Activated naive CD4-positive, alpha-beta T cell treated with anti-CD3 and anti-CD28 coated beads, Interleukin-2, amount 50 U/mL, for 16 hours (primary cell): ENCODE data around the gene IFNAR1.

Experiments used
- DNase-seq: peaks from one replicate; pipeline ENCODE4 v3.0.0-alpha.2; 2020

IFNAR1 gene

DNA sequence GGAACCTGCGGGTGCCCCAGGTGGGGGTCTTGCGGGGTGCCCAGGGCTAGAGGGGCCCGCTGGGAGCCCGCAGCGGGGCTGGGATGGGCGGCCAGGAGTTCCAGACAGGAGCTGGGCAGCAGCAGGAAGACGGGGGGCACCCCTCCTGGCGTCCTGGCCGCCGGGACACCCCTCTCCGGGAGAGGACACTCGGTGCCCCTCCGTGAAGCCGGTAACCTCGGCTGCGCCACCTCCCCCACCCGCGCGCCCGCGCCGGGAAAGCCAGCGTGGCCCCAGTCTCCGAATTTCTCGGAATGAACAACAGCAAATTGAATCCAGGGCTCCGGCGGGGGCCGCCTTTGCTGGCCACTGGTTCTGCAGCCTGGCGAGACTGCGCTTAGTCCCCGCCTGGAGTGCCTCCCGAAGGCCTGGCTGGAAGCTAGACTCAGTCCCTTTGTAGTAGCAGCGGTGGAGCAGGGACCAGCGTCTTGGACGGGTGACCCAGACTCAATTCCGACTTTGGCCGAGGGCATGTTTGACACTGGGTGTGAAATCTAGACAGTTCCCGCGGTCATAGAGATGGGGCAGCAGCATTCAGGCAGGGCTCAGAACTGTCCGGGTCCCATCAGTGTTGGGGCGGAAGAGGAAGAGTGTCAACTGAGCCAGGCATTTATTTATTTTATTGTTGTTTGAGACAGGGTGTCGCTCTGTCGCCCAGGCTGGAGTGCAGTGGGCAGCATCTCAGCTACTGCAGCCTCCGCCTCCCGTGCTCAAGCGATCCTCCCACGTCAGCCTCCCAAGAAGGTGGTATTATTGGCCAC is 79.2 kb downstream of the IFNAR1 start:
- DNase-seq = peak; percentile 42

- no peak for DNase-seq
These were observed 81.7 kb downstream of the IFNAR1 start for GRCh38 chr21:33406493-33406892.
